HepG2 (cell line): ENCODE data around the gene APOM. TPM values are rescaled to one million over a fixed set of nuclear protein-coding genes. Genes with fewer than 3 reads are reported as not detected.

Experiments used
- CREB3 ChIP-seq: sonication (generic); formaldehyde crosslinking; IDR thresholded peaks from 2 replicates; pipeline ENCODE4 v1.5.0; 2020; ENCODE audit warnings: missing genetic modification reagents
- LBX2 ChIP-seq: sonication (generic); formaldehyde crosslinking; IDR thresholded peaks from 2 replicates; pipeline ENCODE4 v1.5.0; 2020; ENCODE audit warnings: missing genetic modification reagents, mild to moderate bottlenecking, borderline replicate concordance
- MXD4 ChIP-seq: IDR thresholded peaks from 2 replicates; pipeline ENCODE4 v1.6.1; 2016; ENCODE audit warnings: mild to moderate bottlenecking, missing biosample characterization, missing genetic modification reagents
- PAXIP1 ChIP-seq: sonication (generic); formaldehyde crosslinking; conservative IDR thresholded peaks from 2 replicates; pipeline ENCODE4 v1.4.0; 2020; ENCODE audit warnings: mild to moderate bottlenecking, missing genetic modification reagents, moderate library complexity
- PBX3 ChIP-seq: sonication (generic); formaldehyde crosslinking; IDR thresholded peaks from 2 replicates; pipeline ENCODE4 v1.8.1; 2023; ENCODE audit warnings: missing genetic modification reagents, inconsistent platforms, borderline replicate concordance
- ZFP41 ChIP-seq: sonication (generic); formaldehyde crosslinking; IDR thresholded peaks from 2 replicates; pipeline ENCODE4 v1.4.0; 2020; ENCODE audit warnings: mild to moderate bottlenecking, missing genetic modification reagents, borderline replicate concordance
- ZFX ChIP-seq: sonication (generic); formaldehyde crosslinking; IDR thresholded peaks from 2 replicates; pipeline ENCODE4 v1.4.0; 2020; ENCODE audit warnings: mild to moderate bottlenecking, low read depth, missing genetic modification reagents, moderate library complexity
- ZNF280B ChIP-seq: sonication (generic); formaldehyde crosslinking; IDR thresholded peaks from 2 replicates; pipeline ENCODE4 v1.5.0; 2020; ENCODE audit warnings: missing genetic modification reagents, mild to moderate bottlenecking, borderline replicate concordance
- ZNF460 ChIP-seq: sonication (generic); formaldehyde crosslinking; IDR thresholded peaks from 2 replicates; pipeline ENCODE4 v1.5.1; 2020; ENCODE audit warnings: missing genetic modification reagents, mild to moderate bottlenecking, borderline replicate concordance
- ZNF550 ChIP-seq: sonication (generic); formaldehyde crosslinking; IDR thresholded peaks from 2 replicates; pipeline ENCODE4 v1.4.0; 2020; ENCODE audit warnings: mild to moderate bottlenecking, missing genetic modification reagents, borderline replicate concordance
- ZNF574 ChIP-seq: sonication (generic); formaldehyde crosslinking; IDR thresholded peaks from 2 replicates; pipeline ENCODE4 v1.4.0; 2020; ENCODE audit warnings: missing genetic modification reagents
- ZNF780A ChIP-seq: sonication (generic); formaldehyde crosslinking; IDR thresholded peaks from 2 replicates; pipeline ENCODE4 v1.8.0; 2022; ENCODE audit warnings: mild to moderate bottlenecking, missing genetic modification reagents, moderate library complexity
- ZSCAN12 ChIP-seq: sonication (generic); formaldehyde crosslinking; IDR thresholded peaks from 2 replicates; pipeline ENCODE4 v1.9.0; 2021; ENCODE audit warnings: mild to moderate bottlenecking, missing genetic modification reagents
- polyA plus RNA-seq, 8 experiments: library from polyadenylated mRNA; depleted of rRNA in 3 of 8; stranded (reverse) in 7 of 8; unstranded in 1 of 8; fragments of >200 nt; fragmentation: Illumina TruSeq in 4 of 8; extraction: Trizol in 4 of 8; gene quantifications; 2 replicates each; pipeline versions ENCODE4 v1.2.1 to v1.2.3, GENCODE V29; 2011 to 2016; ENCODE audit warnings: low read depth in 4 of 8, missing spikeins in 1 of 8, mixed read lengths in 1 of 8; ENCODE audit not compliant: insufficient read depth in 1 of 8
- total RNA-seq, 5 experiments: library from RNA; depleted of rRNA; stranded (reverse); fragments of >200 nt; fragmentation: Illumina TruSeq; extraction: Trizol; gene quantifications; 2 replicates each; pipeline ENCODE4 v1.2.3, GENCODE V29; 2016; ENCODE audit warnings: low read depth in 1 of 5
- TF ChIP-seq, protein P1 (sequence below): sonication (generic); formaldehyde crosslinking; IDR thresholded peaks from 2 replicates; pipeline ENCODE4 v1.4.0; 2020; ENCODE audit warnings: missing genetic modification reagents, mild to moderate bottlenecking, borderline replicate concordance

Gene APOM
- total and polyA plus RNA-seq, 2 of the 13 experiments (the other 11 are each of a cell fraction or from before 2014, with no cell fraction given), result 98.2 to 1,140 TPM

- TF ChIP-seq PBX3 (no peak), ZNF280B (CRISPR knock-in tag) (no peak), ZFX (no peak), ZNF780A (0 out of 2 replicates have a peak, but pooled peaks have one; percentile 5), LBX2 (no peak), MXD4 (CRISPR knock-in tag) (peak; percentile 7; the same call in 1 of the 2 replicates), CREB3 (CRISPR knock-in tag) (no peak), ZSCAN12 (CRISPR knock-in tag) (no peak), ZNF460 (CRISPR knock-in tag) (no peak), ZFP41 (CRISPR knock-in tag) (peak; percentile 79), PAXIP1 (CRISPR knock-in tag) (no peak), ZNF574 (CRISPR knock-in tag) (0 out of 2 replicates have a peak, but pooled peaks have one; percentile 10), ZNF550 (CRISPR knock-in tag) (no peak)
- TF ChIP-seq, protein P1, sequence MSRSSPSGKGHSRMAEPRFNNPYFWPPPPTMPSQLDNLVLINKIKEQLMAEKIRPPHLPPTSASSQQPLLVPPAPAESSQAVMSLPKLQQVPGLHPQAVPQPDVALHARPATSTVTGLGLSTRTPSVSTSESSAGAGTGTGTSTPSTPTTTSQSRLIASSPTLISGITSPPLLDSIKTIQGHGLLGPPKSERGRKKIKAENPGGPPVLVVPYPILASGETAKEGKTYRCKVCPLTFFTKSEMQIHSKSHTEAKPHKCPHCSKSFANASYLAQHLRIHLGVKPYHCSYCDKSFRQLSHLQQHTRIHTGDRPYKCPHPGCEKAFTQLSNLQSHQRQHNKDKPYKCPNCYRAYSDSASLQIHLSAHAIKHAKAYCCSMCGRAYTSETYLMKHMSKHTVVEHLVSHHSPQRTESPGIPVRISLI (CRISPR knock-in tag), result no peak
Measured at GRCh38 chr6:31651602-31652191, 4.0 kb upstream of the APOM start (continued).
